Bone marrow (tissue), 2 donors: ENCODE measurements around the gene CPNE1.
"Not testable (repeated sequence)": the region's sequence is repeated elsewhere in the genome, so short reads cannot be mapped to it uniquely, and the experiment has no call there.

Experiments used
- DNase-seq, 2 donors: peaks; one replicate each; lab custom pipeline; 2025; lab: John Stamatoyannopoulos, UW

CPNE1 gene

GRCh38 chr20:35664466-35665206 lies at the start of gene CPNE1, which contains the start of gene RBM12:
Gene CPNE1 (minus strand): TSS chr20:35664900. CDS start chr20:35632923, 31,977 bp downstream.
Gene RBM12 (minus strand): TSS chr20:35664900. CDS start chr20:35655322, 9,578 bp downstream.
- peak; percentile 85 to 93 for DNase-seq

- no peak for DNase-seq
These were observed 49.4 kb upstream of the CPNE1 start for GRCh38 chr20:35714127-35714526.

GRCh38 chr20:35713120-35713519 lies 48.4 kb upstream of the CPNE1 start:
- not testable (repeated sequence) for DNase-seq

- no peak for DNase-seq
These were observed 47.0 kb upstream of the CPNE1 start for GRCh38 chr20:35711588-35712209.

- DNase-seq: no peak
These were observed 46.3 kb upstream of the CPNE1 start for GRCh38 chr20:35710884-35711587.

- no peak for DNase-seq
These were observed 45.3 kb upstream of the CPNE1 start for GRCh38 chr20:35710039-35710438.

- DNase-seq: no peak
These were observed 44.6 kb upstream of the CPNE1 start for GRCh38 chr20:35709259-35709658.

- DNase-seq: no peak
These were observed 43.8 kb upstream of the CPNE1 start for GRCh38 chr20:35708502-35708901.

- not testable (repeated sequence) for DNase-seq
These were observed 42.2 kb upstream of the CPNE1 start for GRCh38 chr20:35706591-35707529.

GRCh38 chr20:35705894-35706293 lies 41.2 kb upstream of the CPNE1 start:
- DNase-seq: not testable (repeated sequence)

GRCh38 chr20:35704514-35705261 lies 40.0 kb upstream of the CPNE1 start:
- no peak for DNase-seq

GRCh38 chr20:35702824-35703695 lies 38.4 kb upstream of the CPNE1 start:
- no peak for DNase-seq

GRCh38 chr20:35702051-35702823 lies 37.5 kb upstream of the CPNE1 start:
- DNase-seq: no peak

GRCh38 chr20:35700625-35701148 lies 36.0 kb upstream of the CPNE1 start:
- no peak for DNase-seq

- no peak for DNase-seq
These were observed 35.4 kb upstream of the CPNE1 start for GRCh38 chr20:35699957-35700624.

- peak; percentile 70 to 74 for DNase-seq
These were observed 34.6 kb upstream of the CPNE1 start, which contains the start of the genes NFS1 and ROMO1 for GRCh38 chr20:35699127-35699956. Gene NFS1 (minus strand): TSS chr20:35699352. CDS start chr20:35699288, 64 bp downstream. Gene ROMO1 (plus strand): TSS chr20:35699405. CDS start chr20:35699633, 228 bp downstream.
